Measurements from ENCODE around the gene MPV17L. TPM values are rescaled to one million over a fixed set of nuclear protein-coding genes. Genes with fewer than 3 reads are reported as not detected.
A peak's percentile ranks its signal among the peaks of the same experiment; 100 is the strongest.

MPV17L gene
- total RNA-seq, 2 donors from 2014 or later, result 2.7 to 3.1 TPM

DNA sequence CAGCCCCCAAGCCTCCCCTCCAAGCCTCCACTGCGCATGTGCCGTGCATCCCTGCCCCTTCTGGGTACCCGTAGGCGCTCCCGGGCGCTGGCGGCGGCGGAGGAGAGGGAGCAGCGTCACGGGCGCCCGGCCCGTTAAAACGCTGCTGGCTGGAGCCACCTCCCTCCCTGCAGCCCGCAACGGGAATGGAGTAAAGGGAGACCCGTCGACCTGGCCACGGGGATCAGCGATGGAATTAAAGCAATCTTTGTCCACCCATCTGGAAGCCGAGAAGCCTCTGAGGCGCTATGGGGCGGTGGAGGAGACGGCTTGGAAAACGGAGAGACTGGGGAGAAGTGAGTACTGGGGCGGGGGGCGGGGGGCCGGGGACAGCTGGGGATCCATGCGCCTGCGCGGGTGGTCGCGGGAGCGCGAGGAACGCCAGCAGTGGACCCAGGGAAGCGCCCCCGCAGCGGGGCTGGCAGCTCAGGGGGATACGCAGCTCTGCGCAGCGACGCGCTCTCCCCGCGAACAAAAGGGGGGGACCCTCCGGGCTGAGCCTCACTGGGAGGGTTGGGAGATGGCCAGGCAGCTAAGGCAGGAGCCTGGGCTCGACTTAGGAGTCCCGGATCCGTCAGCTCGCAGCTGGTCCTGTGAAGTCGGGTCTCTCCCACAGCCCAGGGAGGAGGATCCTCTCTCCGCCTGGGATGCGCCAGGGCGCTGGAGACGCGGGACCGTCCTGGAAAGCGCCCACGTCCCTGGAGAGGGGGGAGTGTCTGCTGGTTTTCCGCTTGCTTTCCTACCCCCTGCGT lies 39.1 kb downstream of the MPV17L start, which contains the start of gene BMERB1:
Gene BMERB1, plus strand, starts transcription at position 164 of the 791 bp plus-strand sequence. Its CDS starts 66 bp downstream, at position 230.
- Mint-ChIP-seq H3K9me3 (no peaks in the 10 kb centered on the region), H3K27ac (no peak within 1 kb of the TSS), H3K27me3 (ENCODE audit: insufficient read depth) (peaks cover 38% of the 10 kb centered on the region), H3K36me3 (ENCODE audit: low read depth) (no peaks in the 10 kb centered on the region), H3K4me3 (peak within 1 kb of the TSS; percentile 68), H3K4me1 (peaks cover 8% of the 10 kb centered on the region)
- Histone ChIP-seq H3K27ac (ENCODE audit: low read depth, low read length) (peak within 1 kb of the TSS; percentile 51), H3K4me1 (ENCODE audit: control insufficient read depth, insufficient read depth, low read length) (no peaks in the 10 kb centered on the region), H3K36me3 (ENCODE audit: control insufficient read depth, insufficient read depth, low read length) (no peaks in the 10 kb centered on the region), H3K4me3 (ENCODE audit: low read length) (peak within 1 kb of the TSS; percentile 80), H3K9me3 (ENCODE audit: control insufficient read depth, low read length) (no peaks in the 10 kb centered on the region), H3K27me3 (ENCODE audit: control insufficient read depth, insufficient read depth, low read length, poor library complexity, severe bottlenecking) (peaks cover 23% of the 10 kb centered on the region), H3K9ac (ENCODE audit: extremely low read depth, low read length, poor library complexity, severe bottlenecking) (peak within 1 kb of the TSS; percentile 15)
- TF ChIP-seq, protein P1, sequence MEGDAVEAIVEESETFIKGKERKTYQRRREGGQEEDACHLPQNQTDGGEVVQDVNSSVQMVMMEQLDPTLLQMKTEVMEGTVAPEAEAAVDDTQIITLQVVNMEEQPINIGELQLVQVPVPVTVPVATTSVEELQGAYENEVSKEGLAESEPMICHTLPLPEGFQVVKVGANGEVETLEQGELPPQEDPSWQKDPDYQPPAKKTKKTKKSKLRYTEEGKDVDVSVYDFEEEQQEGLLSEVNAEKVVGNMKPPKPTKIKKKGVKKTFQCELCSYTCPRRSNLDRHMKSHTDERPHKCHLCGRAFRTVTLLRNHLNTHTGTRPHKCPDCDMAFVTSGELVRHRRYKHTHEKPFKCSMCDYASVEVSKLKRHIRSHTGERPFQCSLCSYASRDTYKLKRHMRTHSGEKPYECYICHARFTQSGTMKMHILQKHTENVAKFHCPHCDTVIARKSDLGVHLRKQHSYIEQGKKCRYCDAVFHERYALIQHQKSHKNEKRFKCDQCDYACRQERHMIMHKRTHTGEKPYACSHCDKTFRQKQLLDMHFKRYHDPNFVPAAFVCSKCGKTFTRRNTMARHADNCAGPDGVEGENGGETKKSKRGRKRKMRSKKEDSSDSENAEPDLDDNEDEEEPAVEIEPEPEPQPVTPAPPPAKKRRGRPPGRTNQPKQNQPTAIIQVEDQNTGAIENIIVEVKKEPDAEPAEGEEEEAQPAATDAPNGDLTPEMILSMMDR (conservative IDR thresholded peaks at IDR 0.05), result no peak
- DNase-seq, result peak; percentile 89
- 0 to 1% methylated on average over 7 to 63 of the region's 63 CpGs for WGBS, 2 experiments (ENCODE audit: insufficient coverage in 1 of 2, insufficient read length in 1 of 2)

DNA sequence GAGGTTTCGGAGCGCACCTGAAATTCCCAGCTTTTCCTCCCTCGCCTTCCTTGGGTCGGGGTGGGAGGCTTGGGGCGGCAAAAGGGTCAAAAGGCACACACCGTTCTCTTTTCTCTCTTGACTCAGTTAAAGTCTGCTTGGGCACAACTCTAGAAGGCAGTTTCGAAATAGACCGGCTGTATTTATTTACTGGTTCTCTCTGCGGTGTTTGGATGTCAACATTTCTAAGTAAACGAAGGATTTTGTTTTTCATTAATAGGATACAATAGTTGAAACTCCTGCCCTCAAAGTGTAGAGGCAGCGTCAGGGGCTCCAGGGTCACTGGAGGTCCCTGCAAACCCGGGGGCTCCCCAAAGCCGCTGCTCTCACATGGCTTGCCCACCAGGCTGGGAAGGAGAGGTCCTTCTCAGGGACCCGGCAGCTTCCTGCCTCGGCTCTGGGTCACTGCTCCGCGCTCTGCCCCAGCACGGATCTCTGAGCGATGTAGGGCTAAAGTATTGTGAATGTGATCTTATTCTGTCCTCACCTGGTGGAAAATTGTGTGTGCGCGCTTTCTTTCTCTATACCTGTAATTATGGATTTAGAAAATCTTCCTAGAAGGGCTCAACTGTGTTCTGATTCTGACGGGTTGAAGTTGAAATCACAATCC lies 39.8 kb downstream of the MPV17L start:
- Histone ChIP-seq H3K27me3 (ENCODE audit: control insufficient read depth, insufficient read depth, low read length, poor library complexity, severe bottlenecking) (peaks cover 23% of the 10 kb centered on the region), H3K27ac (ENCODE audit: low read depth, low read length) (no peak overlapping the region), H3K9me3 (ENCODE audit: control insufficient read depth, low read length) (no peaks in the 10 kb centered on the region), H3K4me1 (ENCODE audit: control insufficient read depth, insufficient read depth, low read length) (no peaks in the 10 kb centered on the region), H3K4me3 (ENCODE audit: low read length) (peak overlapping the region; percentile 80), H3K9ac (ENCODE audit: extremely low read depth, low read length, poor library complexity, severe bottlenecking) (peak overlapping the region; percentile 15), H3K36me3 (ENCODE audit: control insufficient read depth, insufficient read depth, low read length) (no peaks in the 10 kb centered on the region)
- 11 to 19% methylated on average over 8 to 22 of the region's 22 CpGs for WGBS, 2 experiments (ENCODE audit: insufficient coverage in 1 of 2, insufficient read length in 1 of 2)
- H3K4me3 Mint-ChIP-seq, result peak overlapping the region; percentile 68
- TF ChIP-seq, protein P1 (conservative IDR thresholded peaks at IDR 0.05), result no peak
- no peaks in the 10 kb centered on the region for H3K36me3 Mint-ChIP-seq (ENCODE audit: low read depth)
- H3K27ac Mint-ChIP-seq, result no peak overlapping the region
- peaks cover 8% of the 10 kb centered on the region for H3K4me1 Mint-ChIP-seq
- DNase-seq, result peak; percentile 61
- H3K27me3 Mint-ChIP-seq (ENCODE audit: insufficient read depth), result peaks cover 38% of the 10 kb centered on the region
- no peaks in the 10 kb centered on the region for H3K9me3 Mint-ChIP-seq

DNA sequence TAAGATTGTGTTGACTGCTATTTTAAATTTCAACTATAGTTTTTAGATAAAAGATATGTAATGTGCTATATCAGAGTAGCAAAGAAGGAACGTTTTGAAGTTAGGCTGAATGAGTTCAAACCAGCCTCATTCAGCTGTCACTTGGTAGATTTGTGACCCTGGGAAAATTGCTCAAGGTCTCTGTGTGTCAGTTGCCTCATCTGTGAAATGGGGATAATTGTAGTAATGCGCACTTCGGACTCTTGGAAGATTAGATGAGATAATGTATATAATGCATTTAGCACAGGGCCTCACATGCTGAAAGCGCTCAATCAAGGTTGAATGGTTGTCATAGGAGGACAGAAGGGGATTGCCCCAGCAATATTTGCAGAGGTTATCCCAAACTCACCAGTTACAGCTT lies 43.5 kb downstream of the MPV17L start:
- no peak overlapping the region for H3K27ac ChIP-seq (ENCODE audit: low read depth, low read length)
- no peak for DNase-seq
- TF ChIP-seq, protein P1 (conservative IDR thresholded peaks at IDR 0.05), result no peak
- no peak overlapping the region for H3K4me3 Mint-ChIP-seq
- no peaks in the 10 kb centered on the region for H3K4me1 ChIP-seq (ENCODE audit: control insufficient read depth, insufficient read depth, low read length)
- H3K4me3 ChIP-seq (ENCODE audit: low read length), result no peak overlapping the region
- no peaks in the 10 kb centered on the region for H3K9me3 Mint-ChIP-seq
- peaks cover 23% of the 10 kb centered on the region for H3K27me3 ChIP-seq (ENCODE audit: control insufficient read depth, insufficient read depth, low read length, poor library complexity, severe bottlenecking)
- peaks cover 27% of the 10 kb centered on the region for H3K27me3 Mint-ChIP-seq (ENCODE audit: insufficient read depth)
- no peak overlapping the region for H3K27ac Mint-ChIP-seq
- H3K9ac ChIP-seq (ENCODE audit: extremely low read depth, low read length, poor library complexity, severe bottlenecking), result no peak overlapping the region
- no peaks in the 10 kb centered on the region for H3K36me3 Mint-ChIP-seq (ENCODE audit: low read depth)
- H3K9me3 ChIP-seq (ENCODE audit: control insufficient read depth, low read length), result no peaks in the 10 kb centered on the region
- WGBS, 2 experiments (ENCODE audit: insufficient coverage in 1 of 2, insufficient read length in 1 of 2), result 78 to 98% methylated on average over 4 of the region's 4 CpGs
- peaks cover 8% of the 10 kb centered on the region for H3K4me1 Mint-ChIP-seq
- H3K36me3 ChIP-seq (ENCODE audit: control insufficient read depth, insufficient read depth, low read length), result no peaks in the 10 kb centered on the region
